Mammary epithelial cell (primary cell): ENCODE data around the gene JMJD1C.

Experiments
- EZH2 ChIP-seq: IDR thresholded peaks from 2 replicates; pipeline ENCODE4 v1.6.1; 2012; ENCODE audit warnings: low read length, inconsistent platforms, borderline replicate concordance
- TF ChIP-seq, protein P1 (sequence below), 2 donors: IDR thresholded peaks in 1 of 2; conservative IDR thresholded peaks in 1 of 2; 2 replicates each; pipeline ENCODE4 v1.5.1; 2011 to 2012; ENCODE audit warnings: inconsistent platforms in 2 of 2, low read length in 2 of 2, mild to moderate bottlenecking in 2 of 2, control low read depth in 1 of 2, low read depth in 1 of 2; ENCODE audit not compliant: insufficient read depth in 1 of 2; ENCODE audit errors: extremely low read depth in 1 of 2

DNA sequence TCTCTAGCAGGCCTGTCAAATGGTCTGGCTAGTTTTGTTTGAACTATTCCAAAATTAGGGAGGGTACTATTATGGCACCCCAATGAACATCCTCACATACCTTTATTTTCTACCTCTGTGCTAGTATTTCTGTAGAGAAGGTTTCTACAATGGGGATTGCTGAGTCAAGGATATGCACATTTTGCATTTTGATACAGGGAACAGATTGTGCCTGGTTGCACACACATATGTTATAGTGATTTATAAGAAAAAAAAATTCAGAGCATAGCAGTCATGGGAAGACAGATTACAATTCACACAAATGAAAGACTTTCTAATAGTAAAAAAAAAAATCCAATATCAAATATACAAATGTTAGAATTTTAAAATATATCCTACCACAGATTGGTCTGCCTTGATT lies 346.7 kb downstream of the JMJD1C start:
- TF ChIP-seq, protein P1, sequence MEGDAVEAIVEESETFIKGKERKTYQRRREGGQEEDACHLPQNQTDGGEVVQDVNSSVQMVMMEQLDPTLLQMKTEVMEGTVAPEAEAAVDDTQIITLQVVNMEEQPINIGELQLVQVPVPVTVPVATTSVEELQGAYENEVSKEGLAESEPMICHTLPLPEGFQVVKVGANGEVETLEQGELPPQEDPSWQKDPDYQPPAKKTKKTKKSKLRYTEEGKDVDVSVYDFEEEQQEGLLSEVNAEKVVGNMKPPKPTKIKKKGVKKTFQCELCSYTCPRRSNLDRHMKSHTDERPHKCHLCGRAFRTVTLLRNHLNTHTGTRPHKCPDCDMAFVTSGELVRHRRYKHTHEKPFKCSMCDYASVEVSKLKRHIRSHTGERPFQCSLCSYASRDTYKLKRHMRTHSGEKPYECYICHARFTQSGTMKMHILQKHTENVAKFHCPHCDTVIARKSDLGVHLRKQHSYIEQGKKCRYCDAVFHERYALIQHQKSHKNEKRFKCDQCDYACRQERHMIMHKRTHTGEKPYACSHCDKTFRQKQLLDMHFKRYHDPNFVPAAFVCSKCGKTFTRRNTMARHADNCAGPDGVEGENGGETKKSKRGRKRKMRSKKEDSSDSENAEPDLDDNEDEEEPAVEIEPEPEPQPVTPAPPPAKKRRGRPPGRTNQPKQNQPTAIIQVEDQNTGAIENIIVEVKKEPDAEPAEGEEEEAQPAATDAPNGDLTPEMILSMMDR (conservative IDR thresholded peaks at IDR 0.05 in 1 of 2, IDR thresholded peaks at IDR 0.05 in 1 of 2; ENCODE audit: extremely low read depth in 1 of 2, insufficient read depth in 1 of 2, low read depth in 1 of 2, low read length in 2 of 2): no peak
- no peak for TF ChIP-seq EZH2
